HG02623 (cell line): ENCODE data around the gene GPC1.

Source experiments
- ATAC-seq: cut with Tn5 transposase; IDR thresholded peaks from one replicate; pipeline ENCODE4 v1.9.1; 2021; ENCODE audit warnings: moderate library complexity; ENCODE audit not compliant: unreplicated experiment

The GPC1 gene

DNA sequence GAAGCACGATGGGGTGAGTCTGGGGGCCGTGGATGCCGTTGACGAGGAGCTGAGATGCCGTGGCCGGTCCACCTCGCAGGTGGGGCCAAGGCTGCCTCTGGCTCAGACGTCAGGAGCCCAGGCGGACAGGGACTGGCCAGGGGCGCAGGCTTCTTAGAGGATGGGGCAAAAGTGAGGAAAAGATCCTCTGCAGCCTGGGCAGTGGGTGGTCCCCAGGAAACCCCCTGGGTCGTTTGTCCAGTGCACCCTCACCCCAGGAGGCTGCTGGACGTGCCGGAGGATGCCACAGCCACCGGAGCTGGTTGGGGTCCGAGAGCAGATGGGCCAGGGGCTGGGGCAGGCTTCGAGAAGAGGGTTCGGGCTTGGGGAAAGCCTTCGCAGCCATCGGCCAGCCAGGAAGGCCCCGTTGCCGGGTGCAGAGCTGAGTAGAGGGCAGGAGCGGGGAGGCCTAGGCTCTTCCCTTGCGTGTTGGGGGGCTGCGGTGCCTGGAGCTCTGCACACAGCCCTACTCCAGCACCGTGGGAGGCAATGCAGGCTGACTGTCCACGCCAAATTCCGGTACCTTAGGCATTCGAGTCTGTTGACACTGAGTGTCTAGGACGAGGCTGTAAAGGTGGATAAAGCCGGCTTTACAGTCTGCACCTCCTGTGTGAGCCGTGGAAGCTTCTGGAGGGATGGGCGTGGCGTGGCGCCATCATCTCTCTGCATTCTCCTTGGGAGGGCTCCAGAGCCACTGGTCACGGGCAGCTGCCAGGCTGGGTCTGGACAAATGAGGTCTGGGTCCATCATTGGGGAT is 18.8 kb downstream of the GPC1 start:
- no peak for ATAC-seq

DNA sequence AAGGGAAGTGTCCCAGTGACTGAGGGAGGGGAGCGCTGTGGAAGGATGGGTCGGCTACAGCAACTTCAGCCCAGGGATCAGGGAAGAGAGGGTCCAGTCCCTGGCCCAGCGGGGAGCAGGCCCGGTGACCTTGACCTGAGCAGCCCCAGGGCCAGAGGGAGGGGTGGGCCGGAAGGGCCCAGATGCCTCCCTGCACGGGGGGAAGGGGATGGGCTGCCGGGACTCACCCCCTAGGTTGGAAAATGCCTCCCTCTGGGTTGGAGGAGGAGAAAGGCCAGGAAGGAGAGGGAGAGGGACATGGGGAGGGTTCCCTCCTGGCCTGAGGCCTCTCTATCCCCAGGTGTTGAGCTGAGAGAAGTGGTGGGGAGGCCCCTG is 19.8 kb downstream of the GPC1 start:
- no peak for ATAC-seq

GRCh38 chr2:240455647-240456446 is 20.4 kb downstream of the GPC1 start:
- ATAC-seq: no peak

DNA sequence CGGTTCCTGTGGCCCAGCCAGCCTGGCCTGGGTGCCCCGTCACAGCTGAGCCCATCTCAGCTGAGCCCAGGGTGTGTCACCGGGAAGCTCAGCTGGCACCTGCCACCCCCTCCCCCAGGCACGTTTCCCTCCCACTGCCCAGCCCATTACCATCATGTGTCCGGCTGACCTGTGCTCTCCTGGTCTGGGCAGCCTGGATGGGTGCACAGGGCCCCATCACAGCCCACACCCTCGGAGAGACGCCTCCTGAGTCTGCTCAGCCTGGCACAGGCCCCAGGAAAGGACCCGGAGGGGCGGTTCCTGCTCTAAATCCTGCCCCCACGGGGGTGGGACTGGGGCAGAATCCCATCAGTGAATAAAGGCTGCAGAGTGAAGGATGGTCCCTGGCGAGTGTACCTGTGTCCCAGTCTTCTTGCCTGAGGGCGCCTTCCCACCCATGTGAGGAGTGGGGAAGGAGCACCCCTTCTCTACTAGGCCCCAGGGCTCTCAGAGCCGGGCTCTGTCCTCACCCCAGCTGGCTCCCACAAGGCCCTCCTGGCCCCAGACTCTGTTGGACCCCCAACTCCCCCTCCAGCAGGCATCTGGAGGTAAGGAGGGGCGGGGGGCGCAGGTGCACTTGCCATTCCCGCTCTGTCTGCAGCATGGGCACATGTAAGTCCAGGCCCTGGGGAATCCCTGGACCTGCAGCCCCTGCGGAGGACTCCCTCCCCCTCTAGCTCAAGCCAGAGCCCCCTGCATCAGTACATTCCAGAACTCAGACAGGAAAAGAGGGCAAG is 21.2 kb downstream of the GPC1 start:
- ATAC-seq: no peak

DNA sequence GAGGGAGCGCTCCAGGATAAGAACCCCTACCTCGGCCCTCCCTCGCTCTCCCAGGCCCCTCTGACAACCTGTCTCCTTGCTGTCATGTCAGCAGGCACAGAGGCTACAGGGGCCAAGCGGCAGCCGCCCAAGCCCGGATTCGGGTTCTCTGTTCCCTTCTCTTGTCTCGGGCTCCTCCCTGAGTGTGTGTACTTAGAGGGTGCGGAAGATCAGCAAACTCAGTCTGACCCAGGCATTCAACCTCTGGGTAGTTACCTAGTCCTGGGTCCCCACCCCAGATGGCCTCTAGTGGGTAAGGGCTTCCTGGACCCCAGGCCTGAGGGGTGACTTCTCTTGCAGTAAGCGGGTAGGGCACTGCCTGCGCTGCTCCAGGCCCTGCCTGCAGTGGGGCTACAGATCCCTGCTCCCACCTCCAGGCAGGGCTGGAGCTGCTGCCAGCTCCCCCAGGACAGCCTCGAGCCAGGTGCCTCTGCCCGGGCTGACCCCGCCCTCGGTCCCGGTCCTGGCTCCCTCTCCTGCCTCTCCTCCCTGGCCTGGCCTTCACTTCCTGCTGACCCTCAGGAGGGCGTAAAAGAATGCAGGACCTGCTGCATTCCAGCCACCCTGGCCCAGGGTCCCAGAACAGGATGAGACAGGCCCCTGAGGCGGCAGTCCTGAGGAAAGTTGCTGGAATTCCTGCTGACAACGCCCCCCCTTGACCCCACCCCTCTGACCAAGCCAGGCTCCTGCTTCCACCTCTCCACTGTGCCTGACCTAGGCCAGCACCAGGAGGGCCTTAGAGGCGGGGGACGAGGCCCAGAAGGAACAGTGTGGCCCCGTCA is 22.0 kb downstream of the GPC1 start:
- ATAC-seq: no peak

- no peak for ATAC-seq
These were observed 22.8 kb downstream of the GPC1 start for GRCh38 chr2:240458044-240458899.

- ATAC-seq: no peak
These were observed 23.5 kb downstream of the GPC1 start for GRCh38 chr2:240458900-240459391.

DNA sequence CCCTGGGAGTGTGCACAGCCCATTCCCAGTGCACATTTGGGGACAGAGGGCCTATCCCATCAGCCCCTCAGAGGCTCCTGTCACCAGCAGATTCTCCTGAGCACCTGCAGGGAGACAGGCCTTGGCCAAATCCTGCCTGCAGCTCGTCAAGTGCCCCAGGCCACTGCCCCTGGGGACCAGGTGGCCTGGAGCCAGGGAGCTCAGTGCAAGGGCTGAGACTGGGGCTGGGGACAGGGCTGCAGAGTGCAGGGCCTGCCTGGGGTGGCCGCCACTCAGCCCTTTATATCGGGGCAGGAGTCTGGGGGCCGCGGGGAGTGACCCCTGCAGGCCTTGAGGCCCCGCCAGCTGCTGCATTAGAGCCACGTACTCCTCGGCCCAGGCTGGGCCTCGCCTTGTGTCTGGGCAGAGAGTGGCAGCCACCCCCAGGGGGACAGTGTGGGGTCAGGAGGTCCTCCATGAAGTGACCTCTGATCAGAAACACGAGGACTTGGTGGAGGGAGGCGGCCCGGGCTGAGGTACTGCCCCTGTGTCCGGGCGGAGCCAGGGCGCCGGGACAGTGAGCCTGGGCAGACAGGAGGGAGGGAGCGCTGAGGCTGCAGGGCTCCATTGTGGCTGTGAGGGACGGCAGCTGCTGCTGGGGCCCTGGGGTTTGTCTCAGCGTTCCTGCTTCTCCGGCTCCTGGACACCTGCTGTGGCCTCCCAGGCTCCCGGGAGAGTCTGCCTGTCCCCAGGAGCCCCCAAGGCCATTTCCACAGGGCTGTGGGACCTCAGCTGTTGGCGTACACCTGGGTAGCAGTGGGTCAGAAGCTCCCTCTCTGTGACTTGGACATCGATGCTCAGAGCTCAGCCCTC is 24.2 kb downstream of the GPC1 start:
- ATAC-seq: no peak

DNA sequence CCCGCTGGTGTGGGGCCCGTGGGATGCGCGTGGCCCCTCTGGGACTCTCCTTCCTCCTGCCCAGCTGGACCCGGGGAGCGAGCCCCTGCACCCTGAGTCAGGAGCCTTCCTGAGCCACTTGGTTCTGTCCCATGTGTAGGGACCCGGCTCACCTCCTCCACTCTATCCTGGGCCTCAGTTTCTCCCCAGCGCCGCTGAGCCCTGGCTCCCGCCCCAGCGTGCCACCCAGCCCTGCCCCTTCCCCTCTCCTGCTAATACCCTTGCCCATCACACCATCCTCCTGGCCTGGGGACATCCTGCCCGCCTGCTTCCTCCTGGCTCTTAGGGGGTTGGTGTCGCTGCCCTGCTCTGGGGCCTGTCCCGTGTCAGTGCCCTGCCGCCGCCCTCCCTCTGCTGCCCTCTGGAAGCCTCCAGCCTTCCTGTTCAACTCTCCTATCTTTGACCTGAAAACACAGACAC is 24.8 kb downstream of the GPC1 start:
- ATAC-seq: no peak

- no peak for ATAC-seq
These were observed 25.4 kb downstream of the GPC1 start for GRCh38 chr2:240460781-240461431.

DNA sequence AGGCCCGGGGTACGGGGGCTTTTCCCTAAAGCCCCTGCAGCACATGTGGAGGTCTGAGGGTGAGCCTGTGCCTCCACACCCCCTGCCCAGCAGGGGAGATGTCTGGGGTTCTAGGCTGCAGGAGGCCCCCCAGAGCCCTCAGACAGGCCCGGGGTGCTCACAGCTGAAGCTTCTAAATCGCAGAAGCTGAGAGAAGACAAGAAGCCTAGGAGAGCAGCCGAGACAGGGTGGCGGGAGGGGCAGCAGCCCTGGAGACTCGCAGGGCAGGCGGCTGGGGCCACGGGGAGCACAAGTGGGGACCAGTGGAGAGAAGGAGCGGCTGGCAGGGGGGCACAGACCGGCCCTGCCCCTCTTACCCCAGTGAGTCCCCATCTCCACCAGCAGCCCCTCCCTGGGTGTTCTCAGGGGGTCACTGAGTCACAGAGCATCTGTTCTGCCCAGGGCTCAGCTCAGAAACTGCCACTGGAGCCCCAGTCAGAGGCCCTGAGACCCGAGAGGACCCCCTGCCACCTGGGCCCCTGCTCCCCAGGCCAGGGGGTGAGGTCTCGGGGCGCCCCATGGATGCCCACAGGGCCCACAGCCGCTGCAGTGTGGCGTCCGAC is 26.1 kb downstream of the GPC1 start:
- no peak for ATAC-seq

DNA sequence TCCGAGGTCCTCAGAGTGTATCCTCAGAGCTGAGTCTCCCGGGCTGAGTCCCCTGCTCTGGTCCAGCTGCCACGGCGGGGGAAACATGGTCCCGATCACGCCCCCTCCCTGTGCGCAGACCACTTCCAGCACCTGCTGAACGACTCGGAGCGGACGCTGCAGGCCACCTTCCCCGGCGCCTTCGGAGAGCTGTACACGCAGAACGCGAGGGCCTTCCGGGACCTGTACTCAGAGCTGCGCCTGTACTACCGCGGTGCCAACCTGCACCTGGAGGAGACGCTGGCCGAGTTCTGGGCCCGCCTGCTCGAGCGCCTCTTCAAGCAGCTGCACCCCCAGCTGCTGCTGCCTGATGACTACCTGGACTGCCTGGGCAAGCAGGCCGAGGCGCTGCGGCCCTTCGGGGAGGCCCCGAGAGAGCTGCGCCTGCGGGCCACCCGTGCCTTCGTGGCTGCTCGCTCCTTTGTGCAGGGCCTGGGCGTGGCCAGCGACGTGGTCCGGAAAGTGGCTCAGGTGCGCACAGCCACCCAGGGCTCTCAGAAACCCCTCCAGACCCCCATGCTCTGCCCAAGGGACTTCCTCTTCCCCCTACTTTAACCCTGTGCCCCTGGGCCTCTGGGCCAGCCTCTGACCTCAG is 26.7 kb downstream of the GPC1 start:
- no peak for ATAC-seq

DNA sequence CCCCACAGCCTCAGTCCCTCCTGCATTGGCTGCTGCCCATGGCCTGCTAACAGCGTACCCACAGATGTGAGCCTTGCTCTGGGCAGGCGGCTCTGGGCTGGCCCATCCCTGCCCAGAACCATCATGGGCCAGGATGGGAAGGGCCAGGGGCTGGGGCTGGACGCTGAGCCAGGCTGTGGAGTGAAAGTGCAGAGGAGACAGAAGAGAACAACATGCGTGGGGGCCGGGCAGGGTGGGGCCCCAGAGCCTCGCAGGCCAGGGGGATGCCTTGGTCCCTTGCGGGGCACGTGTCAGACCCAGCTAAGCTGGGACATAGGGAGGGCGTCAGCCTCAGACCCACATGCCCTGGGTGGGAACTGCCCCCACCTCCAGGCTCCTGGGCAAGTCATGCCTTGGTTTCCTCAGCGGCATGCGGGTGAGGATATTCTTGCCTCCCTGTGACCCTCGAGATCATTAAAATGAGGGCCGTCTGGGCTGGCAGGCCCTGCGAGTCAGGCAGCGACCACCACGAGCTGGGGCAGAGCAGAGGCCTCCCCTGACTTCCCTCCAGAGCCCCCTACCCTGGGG is 27.3 kb downstream of the GPC1 start:
- no peak for ATAC-seq

GRCh38 chr2:240463274-240463865 is 27.9 kb downstream of the GPC1 start:
- no peak for ATAC-seq

DNA sequence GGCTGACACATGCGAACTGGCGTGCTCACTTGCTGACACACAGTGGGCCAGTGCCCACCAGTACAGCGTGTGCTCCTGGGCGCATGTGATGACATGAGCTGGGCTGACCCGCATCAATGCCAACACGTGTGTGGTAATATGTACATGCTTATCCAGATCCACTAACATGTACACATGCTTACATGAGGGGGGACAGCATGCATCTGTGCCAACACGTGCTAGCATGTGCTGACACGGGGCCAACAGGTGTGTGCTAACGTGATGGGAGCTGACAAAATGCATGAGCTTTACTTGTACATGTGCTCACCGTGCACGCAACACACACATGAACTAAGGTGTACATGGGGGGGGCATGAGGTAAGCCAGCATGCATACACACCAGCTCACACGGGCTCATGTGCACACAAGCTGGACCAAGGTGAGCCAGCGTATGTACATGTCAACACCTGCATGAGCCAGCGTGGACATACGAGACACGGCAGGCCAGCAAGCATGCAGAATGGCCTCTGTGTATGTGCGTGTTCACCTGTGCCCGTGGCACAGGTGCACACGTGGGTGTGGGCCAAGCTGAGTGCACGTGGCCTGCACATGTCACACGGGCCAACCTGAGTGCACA is 28.5 kb downstream of the GPC1 start:
- no peak for ATAC-seq
